CD8-positive, alpha-beta memory T cell (primary cell): Measurements from ENCODE around the gene CYB5RL. TPM values are rescaled to one million over a fixed set of nuclear protein-coding genes. Genes with fewer than 3 reads are reported as not detected.
"Not testable (repeated sequence)": the region's sequence is repeated elsewhere in the genome, so short reads cannot be mapped to it uniquely, and the experiment has no call there.

Source experiments
- CTCF ChIA-PET: fragments of 350-600 bp; sonication (Branson Sonifier 250); formaldehyde crosslinking; loops from one replicate; lab custom pipeline; 2021; ENCODE audit warnings: antibody characterized with exemption; lab: Charles Lee
- POLR2A ChIA-PET: fragments of 350-600 bp; sonication (Branson Sonifier 250); formaldehyde crosslinking; loops from one replicate; lab custom pipeline; 2021; ENCODE audit warnings: antibody characterized with exemption; lab: Charles Lee
- DNase-seq, 5 donors: peaks; one replicate each; pipeline versions ENCODE4 v3.0.0 to v3.0.0-alpha.2; 2020 to 2022; ENCODE audit warnings: mixed read lengths in 1 of 5
- H3K27ac ChIP-seq: one replicate; pipeline ENCODE4 v1.7.0; 2013; ENCODE audit warnings: low read depth, mild to moderate bottlenecking, low read length, moderate library complexity
- H3K27me3 ChIP-seq: 2 replicates; pipeline ENCODE4 v1.7.0; 2013; ENCODE audit warnings: low read length, mild to moderate bottlenecking; ENCODE audit not compliant: insufficient read depth, poor library complexity, severe bottlenecking
- H3K36me3 ChIP-seq: 2 replicates; pipeline ENCODE4 v1.7.0; 2013; ENCODE audit warnings: mild to moderate bottlenecking, low read length, moderate library complexity; ENCODE audit not compliant: insufficient read depth
- H3K4me1 ChIP-seq: 2 replicates; pipeline ENCODE4 v1.7.0; 2013; ENCODE audit warnings: mild to moderate bottlenecking, low read length, moderate library complexity; ENCODE audit not compliant: insufficient read depth
- H3K4me3 ChIP-seq: 2 replicates; pipeline ENCODE4 v1.7.0; 2013; ENCODE audit warnings: mild to moderate bottlenecking, low read length
- H3K9me3 ChIP-seq: 2 replicates; pipeline ENCODE4 v1.7.0; 2013; ENCODE audit warnings: mild to moderate bottlenecking, low read length
- H3K27ac Mint-ChIP-seq, 8 donors: one replicate each; pipeline ENCODE4 v1.8.0; 2020 to 2021; ENCODE audit warnings: mixed read lengths in 8 of 8, mild to moderate bottlenecking in 6 of 8, inconsistent platforms in 3 of 8, moderate library complexity in 3 of 8
- H3K27me3 Mint-ChIP-seq, 2 donors: one replicate each; pipeline ENCODE4 v1.8.0; 2020 to 2021; ENCODE audit warnings: mixed read lengths in 2 of 2, mild to moderate bottlenecking in 1 of 2, moderate library complexity in 1 of 2
- H3K36me3 Mint-ChIP-seq, 3 donors: one replicate each; pipeline ENCODE4 v1.8.0; 2020 to 2021; ENCODE audit warnings: mixed read lengths in 3 of 3, inconsistent platforms in 1 of 3, mild to moderate bottlenecking in 1 of 3
- H3K4me1 Mint-ChIP-seq, 3 donors: one replicate each; pipeline ENCODE4 v1.8.0; 2020 to 2021; ENCODE audit warnings: mixed read lengths in 3 of 3, inconsistent platforms in 1 of 3, mild to moderate bottlenecking in 1 of 3
- H3K4me3 Mint-ChIP-seq, 7 donors: one replicate each; pipeline ENCODE4 v1.8.0; 2020 to 2021; ENCODE audit warnings: mixed read lengths in 7 of 7, mild to moderate bottlenecking in 6 of 7, moderate library complexity in 4 of 7, inconsistent platforms in 2 of 7
- H3K9me3 Mint-ChIP-seq, 5 donors: one replicate each; pipeline ENCODE4 v1.8.0; 2020 to 2022; ENCODE audit warnings: mixed read lengths in 5 of 5, mild to moderate bottlenecking in 3 of 5, moderate library complexity in 2 of 5, inconsistent platforms in 1 of 5
- polyA plus RNA-seq: library from polyadenylated mRNA; unstranded; fragments of 300-500 nt; fragmentation: Illumina TruSeq; gene quantifications from one replicate; pipeline ENCODE4 v1.2.3, GENCODE V29; 2021
- total RNA-seq, 2 experiments: library from RNA; stranded (reverse); gene quantifications; one replicate each; pipeline ENCODE4 v1.2.3, GENCODE V29; 2021

Gene CYB5RL
- total and polyA plus RNA-seq, 3 experiments from 2014 or later: 3.7 to 13.9 (median 11.8) TPM

- H3K4me1 ChIP-seq: no peaks in the 10 kb centered on the region
- H3K36me3 ChIP-seq: no peaks in the 10 kb centered on the region
- Mint-ChIP-seq H3K27ac (peak overlapping the region in 2 of 8 donors; percentile 78 to 92), H3K4me3 (no peak overlapping the region), H3K36me3 (peaks cover 0 to 12% (median 4%) of the 10 kb centered on the region in 3 donors), H3K27me3 (no peaks in the 10 kb centered on the region), H3K9me3 (no peaks in the 10 kb centered on the region), H3K4me1 (no peaks in the 10 kb centered on the region)
- ChIA-PET CTCF (interaction anchor here (3.3 kb wide), 1 partner anchor 11 kb away, joined by 8 read pairs; no protein-coding TSS in a partner anchor), POLR2A (no interaction called here)
- no peaks in the 10 kb centered on the region for H3K9me3 ChIP-seq
- no peak overlapping the region for H3K4me3 ChIP-seq
- no peaks in the 10 kb centered on the region for H3K27me3 ChIP-seq
- H3K27ac ChIP-seq: no peak overlapping the region
- DNase-seq: no peak
Measured at GRCh38 chr1:54171016-54171415, 28.8 kb downstream of the CYB5RL start.

- CTCF ChIA-PET: interaction anchor here (3.3 kb wide), 1 partner anchor 13 kb away, joined by 8 read pairs; no protein-coding TSS in a partner anchor
- H3K4me1 ChIP-seq: no peaks in the 10 kb centered on the region
- no peaks in the 10 kb centered on the region for H3K27me3 ChIP-seq
- H3K4me3 ChIP-seq: no peak overlapping the region
- no peak overlapping the region for H3K27ac ChIP-seq
- H3K9me3 ChIP-seq: no peaks in the 10 kb centered on the region
- no peak for DNase-seq
- Mint-ChIP-seq H3K36me3 (peaks cover 0 to 6% (median 4%) of the 10 kb centered on the region in 3 donors), H3K9me3 (no peaks in the 10 kb centered on the region), H3K4me3 (no peak overlapping the region), H3K27me3 (no peaks in the 10 kb centered on the region), H3K27ac (no peak overlapping the region), H3K4me1 (no peaks in the 10 kb centered on the region)
- POLR2A ChIA-PET: no interaction called here
- H3K36me3 ChIP-seq: no peaks in the 10 kb centered on the region
Measured at GRCh38 chr1:54169068-54169467, 30.8 kb downstream of the CYB5RL start.

GRCh38 chr1:54168206-54168965 lies 31.4 kb downstream of the CYB5RL start:
- H3K27ac Mint-ChIP-seq: peak overlapping the region in 1 of 8 donors; percentile 27
- CTCF ChIA-PET: interaction anchor here (1.2 kb wide), 1 partner anchor 14 kb away, joined by 4 read pairs; no protein-coding TSS in a partner anchor

GRCh38 chr1:54167422-54168139 lies 32.2 kb downstream of the CYB5RL start:
- Histone ChIP-seq H3K9me3 (no peaks in the 10 kb centered on the region), H3K27ac (no peak overlapping the region), H3K36me3 (no peaks in the 10 kb centered on the region), H3K4me3 (no peak overlapping the region), H3K27me3 (no peaks in the 10 kb centered on the region), H3K4me1 (no peaks in the 10 kb centered on the region)
- ChIA-PET CTCF (interaction anchor here (1.2 kb wide), 1 partner anchor 14 kb away, joined by 4 read pairs; no protein-coding TSS in a partner anchor), POLR2A (no interaction called here)
- peak in 1 of 5 donors; percentile 25 for DNase-seq
- peaks cover 0 to 4% (median 1%) of the 10 kb centered on the region in 3 donors for H3K36me3 Mint-ChIP-seq
- no peaks in the 10 kb centered on the region for H3K9me3 Mint-ChIP-seq
- no peak overlapping the region for H3K27ac Mint-ChIP-seq
- H3K4me3 Mint-ChIP-seq: no peak overlapping the region
- H3K27me3 Mint-ChIP-seq: no peaks in the 10 kb centered on the region
- H3K4me1 Mint-ChIP-seq: no peaks in the 10 kb centered on the region

More at GRCh38 chr1:54168206-54168965, 31.4 kb downstream of the CYB5RL start:
- Histone ChIP-seq H3K4me1 (no peaks in the 10 kb centered on the region), H3K27ac (no peak overlapping the region), H3K4me3 (no peak overlapping the region), H3K27me3 (no peaks in the 10 kb centered on the region), H3K36me3 (no peaks in the 10 kb centered on the region), H3K9me3 (no peaks in the 10 kb centered on the region)
- POLR2A ChIA-PET: no interaction called here
- H3K4me3 Mint-ChIP-seq: no peak overlapping the region
- H3K4me1 Mint-ChIP-seq: no peaks in the 10 kb centered on the region
- H3K27me3 Mint-ChIP-seq: no peaks in the 10 kb centered on the region
- peak in 1 of 5 donors; percentile 33 for DNase-seq
- H3K36me3 Mint-ChIP-seq: peaks cover 0 to 5% (median 4%) of the 10 kb centered on the region in 3 donors
- no peaks in the 10 kb centered on the region for H3K9me3 Mint-ChIP-seq

- H3K4me1 ChIP-seq, H3K27me3 Mint-ChIP-seq, CTCF ChIA-PET, H3K27ac Mint-ChIP-seq, H3K27me3 ChIP-seq, H3K36me3 Mint-ChIP-seq, POLR2A ChIA-PET, H3K4me3 ChIP-seq, H3K36me3 ChIP-seq, H3K9me3 ChIP-seq, H3K4me1 Mint-ChIP-seq, H3K9me3 Mint-ChIP-seq, H3K27ac ChIP-seq, H3K4me3 Mint-ChIP-seq: not testable (repeated sequence)
- peak in 1 of 5 donors; percentile 6 for DNase-seq
Measured at GRCh38 chr1:54166357-54166756, 33.5 kb downstream of the CYB5RL start.

GRCh38 chr1:54165146-54165545 lies 34.7 kb downstream of the CYB5RL start:
- no peaks in the 10 kb centered on the region for H3K9me3 ChIP-seq
- POLR2A ChIA-PET: no interaction called here
- no peaks in the 10 kb centered on the region for H3K4me1 ChIP-seq
- CTCF ChIA-PET: no interaction called here
- H3K27ac ChIP-seq: no peak overlapping the region
- Mint-ChIP-seq H3K4me3 (no peak overlapping the region), H3K27ac (no peak overlapping the region), H3K9me3 (no peaks in the 10 kb centered on the region), H3K4me1 (no peaks in the 10 kb centered on the region), H3K36me3 (no peaks in the 10 kb centered on the region), H3K27me3 (no peaks in the 10 kb centered on the region)
- H3K4me3 ChIP-seq: no peak overlapping the region
- no peaks in the 10 kb centered on the region for H3K27me3 ChIP-seq
- peak in 1 of 5 donors; percentile 17 for DNase-seq
- H3K36me3 ChIP-seq: no peaks in the 10 kb centered on the region

- CTCF ChIA-PET: no interaction called here
- Mint-ChIP-seq H3K4me3 (no peak overlapping the region), H3K36me3 (no peaks in the 10 kb centered on the region), H3K27me3 (no peaks in the 10 kb centered on the region), H3K9me3 (no peaks in the 10 kb centered on the region), H3K4me1 (no peaks in the 10 kb centered on the region), H3K27ac (no peak overlapping the region)
- no peaks in the 10 kb centered on the region for H3K27me3 ChIP-seq
- H3K9me3 ChIP-seq: no peaks in the 10 kb centered on the region
- no peak overlapping the region for H3K27ac ChIP-seq
- no peaks in the 10 kb centered on the region for H3K36me3 ChIP-seq
- H3K4me1 ChIP-seq: no peaks in the 10 kb centered on the region
- POLR2A ChIA-PET: no interaction called here
- DNase-seq: no peak
- no peak overlapping the region for H3K4me3 ChIP-seq
Measured at GRCh38 chr1:54163573-54163972, 36.3 kb downstream of the CYB5RL start.

GRCh38 chr1:54163051-54163450 lies 36.8 kb downstream of the CYB5RL start:
- H3K36me3 Mint-ChIP-seq: no peaks in the 10 kb centered on the region
- Histone ChIP-seq H3K36me3 (no peaks in the 10 kb centered on the region), H3K9me3 (no peaks in the 10 kb centered on the region), H3K27me3 (no peaks in the 10 kb centered on the region), H3K27ac (no peak overlapping the region), H3K4me3 (no peak overlapping the region), H3K4me1 (no peaks in the 10 kb centered on the region)
- H3K27ac Mint-ChIP-seq: peak overlapping the region in 1 of 8 donors; percentile 9
- H3K27me3 Mint-ChIP-seq: no peaks in the 10 kb centered on the region
- H3K9me3 Mint-ChIP-seq: no peaks in the 10 kb centered on the region
- H3K4me1 Mint-ChIP-seq: no peaks in the 10 kb centered on the region
- peak in 1 of 5 donors; percentile 0 for DNase-seq
- ChIA-PET CTCF (no interaction called here), POLR2A (no interaction called here)
- H3K4me3 Mint-ChIP-seq: no peak overlapping the region
